ENCODE results near the gene FBN2.

Gene FBN2

DNA sequence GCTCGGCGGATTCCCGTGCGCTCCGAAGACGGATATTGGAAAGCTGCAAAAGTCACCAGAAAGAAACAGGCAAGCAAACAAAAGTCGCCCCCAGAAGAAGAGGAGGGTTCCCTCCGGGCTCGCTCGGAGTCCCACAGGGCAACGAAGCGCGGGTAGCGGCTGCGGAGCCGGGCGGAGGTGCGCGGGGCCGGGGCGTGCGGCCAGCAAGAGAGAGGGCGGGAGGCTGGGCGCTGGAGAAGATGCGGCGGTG, at the start of gene FBN2:
FBN2 (minus strand) TSS at position 246 of the 250 bp plus-strand sequence. CDS start 642 bp downstream, outside the sequence.
- Mint-ChIP-seq H3K4me3 (no peak within 1 kb of the TSS), H3K27me3 (ENCODE audit: low read depth) (peaks cover 36% of the 10 kb centered on the region), H3K9me3 (no peaks in the 10 kb centered on the region), H3K4me1 (ENCODE audit: low read depth) (no peaks in the 10 kb centered on the region), H3K36me3 (ENCODE audit: low read depth) (no peaks in the 10 kb centered on the region), H3K27ac (no peak within 1 kb of the TSS)

DNA sequence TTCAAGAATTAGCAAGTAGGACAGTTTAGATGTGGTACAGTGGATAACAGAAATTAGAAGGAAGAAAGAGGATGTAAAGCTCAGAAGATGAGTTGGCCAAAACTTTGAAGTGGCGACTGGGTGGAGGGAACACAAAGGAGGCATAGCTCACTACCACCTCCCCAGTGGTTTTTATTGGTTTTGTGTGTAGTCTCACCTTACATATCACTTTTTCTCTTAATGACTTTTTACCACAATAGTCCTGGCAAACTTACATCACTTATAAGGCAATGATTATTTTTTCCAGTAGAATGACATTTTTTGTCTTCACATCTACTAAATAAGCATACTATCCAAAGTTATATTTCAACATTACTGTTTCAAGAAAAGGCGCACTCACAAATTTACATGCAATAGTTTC, 49.2 kb upstream of the FBN2 start:
- H3K4me3 Mint-ChIP-seq: no peak overlapping the region
- no peak overlapping the region for H3K27ac Mint-ChIP-seq
- no peaks in the 10 kb centered on the region for H3K36me3 Mint-ChIP-seq (ENCODE audit: low read depth)
- H3K9me3 Mint-ChIP-seq: peaks cover 8% of the 10 kb centered on the region
- H3K27me3 Mint-ChIP-seq (ENCODE audit: low read depth): no peaks in the 10 kb centered on the region
- H3K4me1 Mint-ChIP-seq (ENCODE audit: low read depth): no peaks in the 10 kb centered on the region

DNA sequence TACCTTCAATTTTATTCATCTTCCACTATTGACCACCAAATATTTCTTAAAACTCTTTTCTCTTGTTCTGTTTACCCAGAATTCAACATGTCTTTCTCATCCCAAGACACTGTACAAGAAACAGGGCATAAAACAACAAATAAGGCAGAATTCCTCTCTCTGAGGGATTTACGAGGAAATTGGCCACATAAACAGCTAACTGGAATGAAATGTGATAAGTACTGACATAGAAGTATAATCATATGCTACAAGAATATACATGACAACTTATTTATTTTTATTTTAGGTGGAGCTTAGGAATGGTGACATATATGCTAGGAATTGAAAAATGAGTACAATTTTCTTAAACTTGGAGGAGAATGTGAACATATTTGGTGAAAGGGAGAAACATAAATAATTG, 48.8 kb upstream of the FBN2 start:
- peaks cover 11% of the 10 kb centered on the region for H3K9me3 Mint-ChIP-seq
- H3K4me1 Mint-ChIP-seq (ENCODE audit: low read depth): no peaks in the 10 kb centered on the region
- H3K27me3 Mint-ChIP-seq (ENCODE audit: low read depth): no peaks in the 10 kb centered on the region
- no peaks in the 10 kb centered on the region for H3K36me3 Mint-ChIP-seq (ENCODE audit: low read depth)
- no peak overlapping the region for H3K4me3 Mint-ChIP-seq
- H3K27ac Mint-ChIP-seq: no peak overlapping the region

DNA sequence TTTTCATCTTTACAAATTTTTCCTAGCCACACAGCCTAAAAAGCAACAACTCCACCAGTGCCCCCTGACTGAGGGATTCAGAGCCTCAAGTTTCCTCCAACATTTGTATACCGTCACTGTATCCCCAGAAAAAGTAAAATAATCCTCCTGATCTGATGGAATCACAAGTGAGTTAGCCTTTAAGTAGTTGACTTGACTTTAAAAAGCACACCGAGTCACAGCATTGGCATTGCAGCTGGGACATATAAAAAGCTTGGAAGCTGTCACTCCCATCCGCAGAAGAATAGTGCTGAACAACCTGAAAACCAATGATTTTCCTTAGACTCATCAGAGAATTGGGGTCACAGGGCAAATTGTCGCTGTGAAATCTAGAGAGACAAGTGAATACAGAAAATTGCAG, 41.6 kb upstream of the FBN2 start:
- peaks cover 28% of the 10 kb centered on the region for H3K9me3 Mint-ChIP-seq
- H3K27ac Mint-ChIP-seq: no peak overlapping the region
- no peaks in the 10 kb centered on the region for H3K36me3 Mint-ChIP-seq (ENCODE audit: low read depth)
- no peaks in the 10 kb centered on the region for H3K27me3 Mint-ChIP-seq (ENCODE audit: low read depth)
- H3K4me1 Mint-ChIP-seq (ENCODE audit: low read depth): no peaks in the 10 kb centered on the region
- no peak overlapping the region for H3K4me3 Mint-ChIP-seq

DNA sequence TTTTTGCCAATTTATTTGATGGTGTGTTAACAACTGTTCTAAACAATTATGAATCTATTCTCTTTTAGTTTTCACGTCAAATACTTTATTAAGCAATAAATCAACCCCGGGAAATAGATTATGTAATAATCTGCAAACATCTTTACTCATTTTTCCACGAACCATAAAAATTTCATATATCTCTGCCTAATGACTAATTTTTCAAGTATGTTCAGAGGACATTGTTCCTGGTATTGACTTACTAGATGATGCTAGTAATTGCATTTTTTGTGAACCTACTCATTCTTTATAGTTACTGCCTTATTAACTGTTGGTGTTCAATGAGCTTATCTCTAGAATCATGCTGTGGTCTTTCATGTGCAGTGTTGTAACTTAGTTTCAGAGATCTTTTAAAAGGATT, 41.0 kb upstream of the FBN2 start:
- Mint-ChIP-seq H3K4me1 (ENCODE audit: low read depth) (no peaks in the 10 kb centered on the region), H3K4me3 (no peak overlapping the region), H3K36me3 (ENCODE audit: low read depth) (no peaks in the 10 kb centered on the region), H3K27me3 (ENCODE audit: low read depth) (no peaks in the 10 kb centered on the region), H3K9me3 (peaks cover 28% of the 10 kb centered on the region), H3K27ac (no peak overlapping the region)

DNA sequence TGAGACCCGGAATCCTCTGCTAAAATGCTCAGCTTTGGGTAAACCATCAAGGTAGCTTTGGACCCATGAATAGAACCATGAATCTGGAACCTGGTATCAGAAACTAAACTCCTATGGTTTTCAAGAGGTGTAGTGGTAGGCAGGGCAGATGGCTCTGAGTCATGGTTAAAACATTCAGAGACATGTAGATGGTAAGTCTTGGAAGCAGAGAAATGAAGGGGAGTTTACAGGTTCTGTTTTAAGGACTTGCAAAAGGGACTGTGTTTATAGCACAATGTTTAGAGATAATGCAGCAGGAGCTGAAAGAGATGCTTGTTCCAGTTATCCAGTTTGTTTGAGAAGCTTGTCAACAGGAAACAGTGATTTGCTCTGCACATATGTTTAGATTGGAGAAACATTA, 36.0 kb upstream of the FBN2 start:
- Mint-ChIP-seq H3K9me3 (peaks cover 10% of the 10 kb centered on the region), H3K27me3 (ENCODE audit: low read depth) (no peaks in the 10 kb centered on the region), H3K27ac (no peak overlapping the region), H3K4me3 (no peak overlapping the region), H3K4me1 (ENCODE audit: low read depth) (no peaks in the 10 kb centered on the region), H3K36me3 (ENCODE audit: low read depth) (no peaks in the 10 kb centered on the region)

DNA sequence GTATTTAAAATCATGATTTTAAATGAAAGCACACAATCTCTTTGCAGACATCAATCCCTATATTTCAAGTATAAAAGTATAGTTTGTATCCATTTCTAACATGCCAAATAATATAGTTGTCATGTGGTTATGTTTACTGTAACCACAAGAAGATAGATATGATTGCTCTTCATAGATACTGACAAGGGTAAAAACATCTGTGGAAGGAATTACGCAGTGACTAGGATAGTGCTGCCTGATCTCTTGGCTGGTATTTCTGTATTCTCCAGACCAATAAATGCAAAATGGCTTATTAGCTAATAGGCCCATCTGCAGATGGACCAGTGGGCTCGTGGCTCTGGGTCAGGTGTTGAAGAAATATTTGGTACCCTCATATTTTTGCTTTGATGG, 34.9 kb upstream of the FBN2 start:
- Mint-ChIP-seq H3K27ac (no peak overlapping the region), H3K4me3 (no peak overlapping the region), H3K4me1 (ENCODE audit: low read depth) (no peaks in the 10 kb centered on the region), H3K27me3 (ENCODE audit: low read depth) (no peaks in the 10 kb centered on the region), H3K36me3 (ENCODE audit: low read depth) (no peaks in the 10 kb centered on the region), H3K9me3 (peaks cover 6% of the 10 kb centered on the region)

DNA sequence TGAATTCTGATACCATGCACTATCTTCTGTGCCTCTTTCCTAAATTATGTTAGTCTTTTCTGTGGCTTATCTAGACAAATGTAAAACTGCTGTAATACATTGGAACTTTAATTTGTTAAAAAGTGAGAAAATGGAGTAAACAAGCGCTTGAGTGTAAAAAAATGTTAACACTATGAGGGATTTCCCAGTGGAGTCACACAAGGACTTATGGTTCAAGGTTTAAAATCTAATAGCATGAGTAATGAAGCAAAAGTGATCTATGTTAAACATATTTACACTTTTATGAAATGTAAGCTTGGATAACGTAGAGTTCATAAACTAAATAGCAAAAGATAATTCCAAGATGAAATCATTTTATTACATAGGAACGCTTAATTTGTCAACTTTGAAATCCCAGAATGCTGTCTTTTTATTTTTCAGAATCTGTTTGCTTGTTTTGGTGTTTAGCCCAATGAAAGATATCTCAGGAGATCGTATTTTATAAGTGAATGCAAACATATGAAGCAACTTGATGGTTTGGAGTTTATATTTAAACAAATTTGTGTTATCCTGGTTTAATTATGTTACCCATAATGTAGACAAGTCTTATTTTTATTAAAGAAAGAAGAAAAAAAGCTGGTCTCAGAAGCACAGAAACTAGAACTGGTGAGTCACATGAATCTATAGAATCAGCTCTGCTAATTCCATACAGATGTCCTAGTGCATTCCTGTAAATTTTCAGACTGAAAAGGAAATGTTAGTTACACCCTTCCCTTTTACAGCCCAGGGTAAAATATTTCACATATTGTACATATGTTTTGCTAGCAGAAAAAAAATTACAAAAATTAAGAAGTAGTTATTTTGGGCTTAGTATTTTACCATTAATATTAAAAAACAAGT, 34.2 kb upstream of the FBN2 start:
- Mint-ChIP-seq H3K27ac (no peak overlapping the region), H3K4me3 (no peak overlapping the region), H3K27me3 (ENCODE audit: low read depth) (no peaks in the 10 kb centered on the region), H3K4me1 (ENCODE audit: low read depth) (no peaks in the 10 kb centered on the region), H3K36me3 (ENCODE audit: low read depth) (no peaks in the 10 kb centered on the region), H3K9me3 (peaks cover 4% of the 10 kb centered on the region)

DNA sequence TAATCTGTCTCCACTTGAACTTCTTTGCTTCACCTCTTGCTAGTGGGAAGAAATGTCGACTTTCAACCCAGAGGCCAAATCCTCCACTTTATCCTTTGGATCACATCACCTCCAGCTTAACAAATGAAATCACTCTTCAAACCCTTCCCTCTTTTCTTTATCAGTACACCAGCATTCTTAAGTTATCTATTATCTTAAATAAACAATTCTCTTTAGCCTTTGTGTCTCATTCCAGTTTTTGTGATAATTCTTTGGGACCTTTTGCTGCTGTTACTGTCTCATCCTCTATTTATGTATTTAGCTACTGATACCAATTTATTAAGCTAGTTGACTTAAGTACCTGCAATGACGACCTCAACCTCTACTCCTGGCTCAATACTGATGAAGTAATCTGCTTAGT, 28.1 kb upstream of the FBN2 start:
- H3K27ac Mint-ChIP-seq: no peak overlapping the region

DNA sequence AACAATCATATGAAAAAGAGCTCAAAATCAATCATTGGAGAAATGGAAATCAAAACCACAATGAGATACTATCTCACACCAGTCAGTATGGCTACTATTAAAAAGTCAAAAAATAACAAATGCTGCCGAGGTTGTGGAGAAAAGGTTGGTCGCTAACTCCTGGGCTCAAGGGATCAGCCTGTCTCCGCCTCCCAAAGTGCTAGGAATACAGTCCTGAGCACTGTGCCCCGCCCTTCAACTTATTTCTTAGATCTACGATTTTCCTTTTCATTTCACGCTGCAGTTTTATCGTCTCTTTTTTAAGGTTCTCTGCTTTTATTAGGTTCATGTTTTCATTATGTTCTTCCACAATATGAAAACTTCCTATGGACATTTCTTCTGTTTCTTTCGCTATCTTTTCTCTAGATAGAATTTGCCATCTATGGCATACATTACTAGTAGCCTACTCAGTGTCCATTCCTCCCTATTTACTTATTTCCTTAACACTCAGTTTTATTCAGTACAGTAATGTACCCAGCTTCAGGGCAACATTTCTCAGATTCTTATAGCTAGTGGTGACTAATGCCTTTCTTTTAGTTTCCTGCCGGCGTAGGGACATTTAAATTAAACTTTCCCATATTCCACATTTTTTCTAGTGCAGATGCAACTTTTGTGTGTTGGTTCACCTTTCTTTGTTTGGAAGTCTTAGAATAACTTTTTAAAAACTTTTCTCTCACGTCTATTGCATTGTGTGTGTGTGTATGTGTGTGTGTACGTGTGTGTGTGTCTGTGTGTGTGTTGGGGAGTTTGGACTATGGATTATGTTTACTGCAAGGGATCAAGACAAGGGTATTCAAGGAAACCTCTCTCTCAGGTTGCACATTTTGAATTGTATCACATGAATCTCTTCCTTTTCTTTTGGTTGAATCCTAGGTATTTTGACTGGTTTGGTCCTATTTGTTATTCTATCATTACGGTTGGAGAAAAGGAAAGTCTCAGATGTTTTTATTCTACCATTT, 21.6 kb upstream of the FBN2 start:
- Mint-ChIP-seq H3K9me3 (no peaks in the 10 kb centered on the region), H3K4me3 (no peak overlapping the region), H3K27me3 (ENCODE audit: low read depth) (no peaks in the 10 kb centered on the region), H3K4me1 (ENCODE audit: low read depth) (no peaks in the 10 kb centered on the region), H3K27ac (no peak overlapping the region), H3K36me3 (ENCODE audit: low read depth) (no peaks in the 10 kb centered on the region)

More for the DNA sequence above, 28.1 kb upstream of the FBN2 start:
- Mint-ChIP-seq H3K4me3 (no peak overlapping the region), H3K27me3 (ENCODE audit: low read depth) (no peaks in the 10 kb centered on the region), H3K9me3 (no peaks in the 10 kb centered on the region), H3K36me3 (ENCODE audit: low read depth) (no peaks in the 10 kb centered on the region), H3K4me1 (ENCODE audit: low read depth) (no peaks in the 10 kb centered on the region)

DNA sequence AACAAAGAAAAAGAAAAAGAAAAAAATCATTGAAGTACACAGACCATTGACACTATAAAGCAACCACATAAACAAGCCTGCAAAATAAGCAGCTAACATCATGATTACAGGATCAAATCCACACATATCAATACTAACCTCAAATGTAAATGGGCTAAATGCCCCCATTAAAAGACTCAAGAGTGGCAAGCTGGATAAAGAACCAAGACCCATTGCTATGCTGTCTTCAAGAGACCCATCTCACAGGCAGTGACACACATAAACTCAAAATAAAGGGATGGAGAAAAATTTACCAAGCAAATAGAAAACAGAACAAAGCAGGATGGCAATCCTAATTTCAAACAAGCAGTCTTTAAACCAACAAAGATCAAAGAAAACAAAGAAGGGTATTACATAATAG, 15.7 kb upstream of the FBN2 start:
- no peaks in the 10 kb centered on the region for H3K36me3 Mint-ChIP-seq (ENCODE audit: low read depth)
- H3K4me3 Mint-ChIP-seq: no peak overlapping the region
- no peaks in the 10 kb centered on the region for H3K27me3 Mint-ChIP-seq (ENCODE audit: low read depth)
- no peak overlapping the region for H3K27ac Mint-ChIP-seq
- H3K9me3 Mint-ChIP-seq: peaks cover 9% of the 10 kb centered on the region
- no peaks in the 10 kb centered on the region for H3K4me1 Mint-ChIP-seq (ENCODE audit: low read depth)

DNA sequence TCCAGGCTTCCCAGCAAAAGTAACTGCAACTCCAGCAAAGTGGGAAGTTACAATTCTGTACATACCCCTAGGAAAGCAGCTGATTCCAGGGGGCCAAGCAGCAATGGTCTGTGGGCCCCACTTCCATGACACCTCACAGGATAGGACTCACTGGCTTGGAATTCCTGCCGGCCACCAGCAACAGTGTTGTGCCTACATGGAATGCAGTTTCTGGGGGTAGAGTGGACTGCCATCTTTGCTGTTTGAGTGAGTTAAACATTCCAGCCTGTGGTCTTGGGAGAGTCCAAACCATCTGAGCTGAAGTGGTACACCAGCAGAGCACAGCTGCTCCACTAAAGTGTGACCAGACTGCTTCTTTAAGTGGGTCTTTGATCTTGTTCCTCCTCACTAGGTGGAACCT, 13.4 kb upstream of the FBN2 start:
- H3K9me3 Mint-ChIP-seq: peaks cover 9% of the 10 kb centered on the region
- no peak overlapping the region for H3K27ac Mint-ChIP-seq
- no peak overlapping the region for H3K4me3 Mint-ChIP-seq
- H3K4me1 Mint-ChIP-seq (ENCODE audit: low read depth): no peaks in the 10 kb centered on the region
- no peaks in the 10 kb centered on the region for H3K36me3 Mint-ChIP-seq (ENCODE audit: low read depth)
- no peaks in the 10 kb centered on the region for H3K27me3 Mint-ChIP-seq (ENCODE audit: low read depth)

DNA sequence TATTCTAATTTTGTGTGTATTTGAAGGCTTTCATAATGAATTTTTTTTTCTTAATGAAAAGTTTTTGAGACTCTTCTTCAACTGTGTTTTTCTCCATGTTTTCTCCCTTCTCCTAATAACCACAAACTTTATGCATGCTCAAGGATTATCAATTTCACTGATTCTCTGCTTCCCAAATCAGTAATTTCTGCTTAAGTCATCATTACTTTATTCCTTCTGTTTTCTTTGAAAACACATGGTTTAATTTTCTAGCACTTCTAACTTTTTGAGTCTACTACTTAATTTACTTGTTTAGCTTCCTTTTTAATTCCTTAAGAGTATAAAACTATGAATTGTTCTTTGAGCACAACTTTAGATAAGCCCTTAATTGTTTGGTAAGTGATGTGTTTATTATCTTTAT, 11.5 kb upstream of the FBN2 start:
- H3K27me3 Mint-ChIP-seq (ENCODE audit: low read depth): no peaks in the 10 kb centered on the region
- H3K27ac Mint-ChIP-seq: no peak overlapping the region
- no peaks in the 10 kb centered on the region for H3K4me1 Mint-ChIP-seq (ENCODE audit: low read depth)
- H3K4me3 Mint-ChIP-seq: no peak overlapping the region
- H3K9me3 Mint-ChIP-seq: peaks cover 9% of the 10 kb centered on the region
- no peaks in the 10 kb centered on the region for H3K36me3 Mint-ChIP-seq (ENCODE audit: low read depth)

DNA sequence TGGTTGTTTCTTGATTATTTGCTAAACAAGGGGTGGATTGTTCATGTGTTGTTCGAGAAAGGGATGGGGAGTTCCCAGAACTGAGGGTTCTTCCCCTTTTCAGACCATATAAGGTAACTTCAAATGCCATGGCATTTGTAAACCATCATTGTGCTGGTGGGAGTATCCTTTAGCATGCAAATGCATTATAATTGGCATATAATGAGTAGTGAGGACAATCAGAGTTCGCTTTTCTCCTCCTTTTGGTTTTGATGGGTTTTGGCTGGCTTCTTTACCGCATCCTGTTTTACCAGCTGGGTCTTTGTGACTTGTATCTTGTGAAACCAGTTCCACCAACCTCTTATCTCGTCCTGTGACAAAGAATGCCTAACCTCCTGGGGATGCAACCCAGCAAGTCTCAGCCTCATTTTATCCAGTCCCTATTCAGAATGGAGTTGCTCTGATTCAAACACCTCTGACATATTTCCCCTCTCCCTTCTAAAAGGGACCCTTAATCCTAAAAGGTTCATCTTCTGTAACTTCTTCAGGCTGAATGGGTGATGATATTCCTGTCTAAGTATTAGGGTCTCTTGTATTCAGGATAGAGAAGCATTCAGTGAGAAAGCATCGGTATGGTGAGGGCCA, 8.7 kb upstream of the FBN2 start:
- Mint-ChIP-seq H3K4me3 (no peak overlapping the region), H3K27me3 (ENCODE audit: low read depth) (no peaks in the 10 kb centered on the region), H3K9me3 (no peaks in the 10 kb centered on the region), H3K27ac (no peak overlapping the region), H3K4me1 (ENCODE audit: low read depth) (no peaks in the 10 kb centered on the region), H3K36me3 (ENCODE audit: low read depth) (no peaks in the 10 kb centered on the region)

DNA sequence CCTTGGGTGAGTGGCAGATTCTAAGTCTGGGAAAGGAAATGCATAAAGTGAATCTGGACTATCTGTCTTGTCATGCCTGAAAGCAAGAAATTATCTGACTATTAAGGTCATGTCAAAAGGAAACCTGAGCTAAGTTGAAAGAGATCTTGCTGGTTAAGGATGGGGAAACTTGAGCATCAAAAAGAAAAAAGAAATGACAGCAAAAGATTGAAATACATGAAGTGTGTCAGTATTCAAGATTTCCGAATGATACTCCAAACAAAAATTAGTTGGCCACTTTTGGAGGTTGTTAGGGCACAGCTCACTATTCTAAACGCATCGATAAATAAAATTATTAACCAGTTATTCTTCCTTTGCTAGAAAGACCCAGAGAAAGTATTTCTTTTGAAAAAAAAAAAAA, 3.3 kb upstream of the FBN2 start:
- H3K36me3 Mint-ChIP-seq (ENCODE audit: low read depth): no peaks in the 10 kb centered on the region
- no peak overlapping the region for H3K4me3 Mint-ChIP-seq
- no peak overlapping the region for H3K27ac Mint-ChIP-seq

More for the DNA sequence above, 3.3 kb upstream of the FBN2 start:
- Mint-ChIP-seq H3K4me1 (ENCODE audit: low read depth) (no peaks in the 10 kb centered on the region), H3K9me3 (no peaks in the 10 kb centered on the region), H3K27me3 (ENCODE audit: low read depth) (peaks cover 23% of the 10 kb centered on the region)

All from T-helper 1 cell treated with Interleukin-12 subunit alpha and Interleukin-12 subunit beta and Interleukin-4 antibody, amounts not matched to agents 30 μg/mL and 1 μg/mL, for 36 hours (primary cell).